ENCODE data around the gene RUFY3.
"Not testable (repeated sequence)": the region's sequence is repeated elsewhere in the genome, so short reads cannot be mapped to it uniquely, and the experiment has no call there.

The RUFY3 gene

DNA sequence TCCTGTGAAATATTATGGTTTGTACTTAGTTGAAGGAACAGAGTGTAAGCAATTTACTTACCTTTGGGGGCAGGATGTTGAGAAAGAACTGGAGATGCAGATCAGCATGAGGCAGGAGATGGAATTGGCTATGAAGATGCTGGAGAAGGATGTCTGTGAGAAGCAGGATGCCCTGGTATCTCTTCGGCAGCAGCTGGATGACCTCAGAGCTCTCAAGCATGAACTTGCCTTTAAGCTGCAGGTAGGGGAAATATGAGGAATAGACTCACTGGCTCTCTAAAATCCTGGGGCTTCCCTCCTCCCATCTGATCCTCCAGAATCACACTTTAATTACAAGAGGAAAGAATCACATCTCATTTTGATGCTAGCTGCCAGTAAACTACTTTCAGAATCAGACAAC is 67.0 kb downstream of the RUFY3 start:
- no peak for DNase-seq

DNA sequence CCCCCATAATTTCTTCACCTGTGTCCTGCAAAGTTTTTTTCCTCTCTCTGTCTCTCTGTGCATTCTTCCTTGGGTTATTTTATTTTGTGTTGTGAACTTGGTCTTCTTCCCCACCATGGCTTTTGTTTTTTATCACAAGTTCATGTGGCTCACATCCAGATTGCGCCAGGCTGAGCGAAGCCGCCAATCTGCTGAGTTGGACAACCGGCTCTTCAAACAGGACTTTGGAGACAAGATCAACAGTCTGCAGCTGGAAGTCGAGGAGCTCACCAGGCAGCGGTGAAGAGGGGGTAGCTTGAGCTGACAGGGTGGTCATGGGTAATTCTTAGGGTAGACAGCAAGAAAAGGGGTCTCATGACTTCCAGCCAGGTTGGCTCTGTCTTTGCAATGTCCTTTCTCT is 71.9 kb downstream of the RUFY3 start:
- no peak for DNase-seq

DNA sequence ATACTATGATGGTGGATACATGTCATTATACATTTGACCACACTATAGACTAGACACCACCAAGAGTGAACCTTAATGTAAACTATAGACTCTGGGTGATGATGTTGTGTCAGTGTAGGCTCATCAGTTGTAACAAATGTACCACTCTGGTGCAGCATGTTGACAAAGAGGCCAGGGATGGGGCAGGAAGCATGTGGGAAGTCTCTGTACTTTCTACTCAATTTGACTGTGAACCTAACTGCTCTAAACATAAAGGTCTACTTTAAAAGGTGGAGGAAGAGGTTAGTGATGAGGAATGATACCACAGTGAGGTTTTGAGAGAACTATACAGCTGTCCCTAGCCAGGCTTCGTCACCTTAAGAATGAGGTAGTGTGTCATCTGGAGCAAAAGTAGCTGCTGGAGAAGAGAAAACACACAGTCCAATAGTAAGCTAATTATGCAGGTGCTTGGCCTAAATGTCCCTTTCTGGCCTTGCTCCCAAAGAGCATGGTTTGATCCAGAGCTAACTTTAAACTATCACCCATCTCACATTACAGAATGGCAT is 79.6 kb downstream of the RUFY3 start:
- DNase-seq: peak; percentile 3

DNA sequence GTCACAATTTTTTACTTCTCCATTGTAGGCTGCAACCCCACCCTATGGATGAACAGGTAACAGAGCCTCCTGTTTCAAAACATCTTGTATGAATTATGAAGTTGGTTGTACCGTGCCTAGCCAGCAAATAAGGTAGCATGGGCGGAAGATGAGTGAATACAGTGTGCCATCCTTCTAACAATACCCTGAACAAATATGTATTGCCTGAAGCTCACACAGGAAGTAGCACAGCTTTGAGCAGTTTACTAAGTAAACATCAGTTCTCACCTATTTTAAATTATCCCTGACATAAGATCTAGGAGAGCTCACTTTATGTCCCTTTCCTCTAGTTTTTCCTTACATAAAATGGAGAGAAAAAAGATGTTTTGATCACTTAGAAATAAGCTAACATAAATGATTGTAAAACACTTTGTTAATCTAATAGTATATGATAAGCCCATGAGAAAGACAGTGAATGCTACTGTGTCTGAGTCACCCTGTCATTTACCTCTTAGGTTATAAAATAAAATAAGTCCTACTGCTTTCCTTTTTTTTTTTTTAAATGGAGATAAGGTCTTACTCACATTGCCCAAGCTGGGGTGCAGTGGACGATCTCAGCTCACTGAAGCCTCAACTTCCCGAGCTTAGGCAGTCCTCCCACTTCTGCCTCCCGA is 81.3 kb downstream of the RUFY3 start:
- no peak for DNase-seq

DNA sequence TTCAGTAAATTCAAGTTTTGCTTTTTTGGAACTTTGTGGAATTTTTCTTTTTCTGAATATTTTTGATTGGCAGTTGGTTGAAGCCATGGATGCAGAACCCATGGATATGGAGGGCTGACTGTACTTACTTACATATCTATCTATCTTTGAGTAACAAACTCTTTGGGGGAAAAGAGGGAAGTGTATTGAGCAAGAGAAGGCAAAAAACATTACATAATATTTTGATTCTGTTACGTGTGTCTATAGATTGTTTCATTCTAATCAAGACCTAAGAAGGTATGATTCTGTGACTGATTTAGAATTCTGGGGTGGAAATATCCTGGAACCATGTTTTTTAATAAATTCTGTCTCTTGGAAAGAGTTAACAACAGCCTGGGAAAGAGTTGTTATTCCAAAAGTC is 86.4 kb downstream of the RUFY3 start:
- no peak for DNase-seq

DNA sequence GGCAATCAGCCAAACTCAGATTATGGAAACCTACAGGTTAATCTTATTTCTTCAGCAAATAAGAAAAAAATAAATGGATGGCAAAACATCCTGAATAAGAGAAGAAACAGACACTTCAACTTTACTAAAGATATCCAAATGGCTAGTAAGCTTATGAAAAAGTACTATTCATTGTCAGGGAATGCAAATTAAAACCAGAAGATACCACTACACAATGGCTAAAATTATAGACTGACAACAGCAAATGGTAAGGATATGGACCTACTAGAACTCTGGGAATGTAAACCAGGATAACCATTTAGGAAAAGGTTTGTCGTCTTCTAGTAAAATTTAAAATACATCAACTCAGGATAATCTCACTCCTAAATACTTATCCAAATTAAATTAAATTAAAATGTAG is 93.6 kb downstream of the RUFY3 start:
- no peak for DNase-seq

DNA sequence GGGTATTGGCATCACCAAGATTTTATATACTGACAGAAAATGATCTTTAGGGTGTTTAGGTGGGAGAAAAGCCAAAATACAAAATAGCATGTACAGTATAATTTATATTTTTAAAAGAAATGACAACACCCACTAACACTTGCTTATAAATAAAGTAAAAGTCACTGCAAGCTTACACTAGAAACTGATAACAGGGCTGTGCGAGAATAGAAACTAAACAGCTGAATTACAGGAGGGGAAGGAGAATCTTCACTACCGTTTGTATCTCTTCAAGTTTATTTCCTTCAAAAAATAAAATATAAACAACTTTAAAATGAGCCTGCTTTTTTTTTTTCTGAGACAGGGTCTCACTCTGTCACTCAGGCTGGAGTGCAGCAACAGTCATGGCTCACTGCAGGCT is 95.1 kb downstream of the RUFY3 start:
- no peak for DNase-seq

DNA sequence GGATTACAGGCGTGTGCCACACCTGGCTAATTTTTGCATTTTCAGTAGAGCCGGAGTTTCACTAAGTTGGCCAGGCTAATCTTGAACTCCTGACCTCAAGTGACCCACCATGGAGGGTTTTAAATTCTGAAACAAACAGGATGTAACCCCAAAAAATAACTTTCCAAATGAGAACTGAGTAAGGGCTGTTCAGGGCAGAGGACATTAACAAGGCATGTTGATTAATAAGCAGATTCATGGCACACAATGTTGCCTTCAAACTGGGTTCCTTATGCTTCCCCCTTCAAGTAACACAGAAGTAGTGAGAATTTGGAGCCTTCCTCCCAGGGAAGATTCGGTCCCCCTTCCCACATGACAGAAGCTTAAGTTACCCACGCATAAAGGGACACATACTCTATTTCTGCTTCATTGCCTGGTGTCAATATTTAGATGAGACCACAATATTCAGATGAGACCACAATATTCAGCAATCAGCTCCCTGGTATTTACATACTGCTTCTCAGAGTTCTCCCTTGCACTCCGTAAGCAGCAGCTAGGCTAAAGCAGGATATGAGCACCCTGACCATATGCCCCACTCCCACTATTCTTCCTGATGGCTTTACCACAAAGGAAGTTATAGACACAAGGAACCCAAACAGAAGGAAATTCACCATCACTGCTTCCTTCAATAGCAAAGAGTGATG is 96.5 kb downstream of the RUFY3 start:
- no peak for DNase-seq

DNA sequence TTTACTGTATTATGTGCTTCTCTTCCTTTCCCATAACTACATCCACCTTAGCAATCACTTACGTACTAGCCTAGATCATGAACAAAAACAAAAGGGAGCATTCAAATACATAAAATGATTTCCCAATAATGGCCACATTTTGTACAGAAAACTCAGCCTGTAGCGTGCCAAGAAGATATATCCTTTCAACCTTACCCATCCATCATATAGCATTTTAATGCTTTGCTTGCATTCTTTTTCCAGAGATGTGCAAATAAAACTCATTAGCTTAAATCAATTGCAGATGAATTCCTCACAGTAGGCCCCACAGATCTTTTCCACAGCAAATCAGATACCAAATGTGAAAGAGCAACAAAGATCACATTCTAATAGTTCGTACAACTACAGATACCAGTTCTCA is 97.2 kb downstream of the RUFY3 start:
- DNase-seq: no peak

DNA sequence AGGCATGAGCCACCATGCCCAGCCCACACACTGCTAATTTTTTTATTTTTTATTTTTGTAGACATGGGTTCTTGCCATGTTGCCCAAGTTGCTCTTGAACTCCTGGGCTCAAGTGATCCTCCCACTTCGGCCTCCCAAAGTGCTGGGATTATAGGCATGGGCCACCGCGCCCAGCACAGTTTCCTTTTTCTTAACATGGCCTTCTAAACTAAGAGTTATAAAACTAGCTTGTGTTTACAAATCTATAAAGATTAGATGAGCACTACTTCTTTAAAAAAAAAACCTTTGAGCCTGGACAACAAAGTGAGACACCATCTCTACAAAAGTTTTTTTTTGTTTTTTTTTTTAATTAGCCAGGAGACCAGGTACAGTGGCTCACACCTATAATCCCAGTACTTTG is 107.3 kb downstream of the RUFY3 start:
- DNase-seq: no peak

DNA sequence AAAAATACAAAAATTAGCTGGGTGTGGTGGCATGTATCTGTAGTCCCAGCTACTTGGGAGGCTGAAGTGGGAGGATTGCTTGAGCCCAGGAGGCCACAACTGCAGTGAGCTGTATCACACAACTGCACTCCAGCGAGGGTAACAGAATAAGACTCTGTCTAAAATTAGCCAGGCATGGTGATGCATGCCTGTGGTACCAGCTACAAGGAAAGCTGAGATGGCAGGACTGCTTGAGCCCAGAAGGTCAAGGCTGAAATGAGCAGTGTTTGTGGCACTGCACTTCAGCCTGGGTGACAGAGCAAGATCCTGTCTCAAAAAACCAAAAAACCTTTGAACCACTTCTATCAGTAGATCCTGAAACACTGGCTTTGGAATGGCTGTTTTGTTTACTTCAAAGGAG is 107.7 kb downstream of the RUFY3 start:
- DNase-seq: no peak

DNA sequence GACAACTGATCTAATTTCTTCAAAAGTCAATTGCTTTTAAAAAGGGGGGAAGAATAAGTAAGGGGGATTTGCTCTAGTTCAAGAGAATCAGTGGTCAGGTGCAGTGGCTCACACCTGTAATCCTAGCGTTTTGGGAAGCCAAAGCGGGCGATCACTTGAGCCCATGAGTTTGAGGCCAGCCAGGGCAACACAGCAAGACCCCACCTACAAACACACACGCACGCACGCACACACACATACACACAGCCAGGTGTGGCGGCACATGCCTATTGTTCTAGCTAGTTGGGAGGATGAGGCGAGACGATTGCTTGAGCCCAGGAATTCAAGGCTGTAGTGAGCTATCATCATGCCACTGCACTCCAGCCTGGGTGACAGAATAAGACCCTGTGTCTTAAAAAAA is 108.3 kb downstream of the RUFY3 start:
- DNase-seq: no peak

DNA sequence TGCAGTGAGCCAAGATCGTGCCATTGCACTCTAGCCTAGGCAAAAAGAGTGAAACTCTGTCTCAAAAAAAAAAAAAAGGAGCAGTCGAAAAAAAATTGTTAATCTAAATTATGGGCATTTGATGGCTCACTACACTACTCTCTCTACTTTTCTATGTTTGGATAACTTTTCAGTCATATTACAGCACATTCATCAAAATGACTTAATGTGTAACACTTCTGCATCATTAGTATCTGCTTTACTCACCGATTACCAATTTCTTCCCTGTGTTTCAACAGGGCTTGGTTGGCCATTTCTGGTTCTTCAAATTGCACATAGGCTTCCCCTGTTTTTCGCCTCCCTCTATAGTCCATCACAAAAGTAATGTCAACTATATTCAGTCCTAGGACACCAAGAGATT is 109.5 kb downstream of the RUFY3 start:
- DNase-seq: no peak

DNA sequence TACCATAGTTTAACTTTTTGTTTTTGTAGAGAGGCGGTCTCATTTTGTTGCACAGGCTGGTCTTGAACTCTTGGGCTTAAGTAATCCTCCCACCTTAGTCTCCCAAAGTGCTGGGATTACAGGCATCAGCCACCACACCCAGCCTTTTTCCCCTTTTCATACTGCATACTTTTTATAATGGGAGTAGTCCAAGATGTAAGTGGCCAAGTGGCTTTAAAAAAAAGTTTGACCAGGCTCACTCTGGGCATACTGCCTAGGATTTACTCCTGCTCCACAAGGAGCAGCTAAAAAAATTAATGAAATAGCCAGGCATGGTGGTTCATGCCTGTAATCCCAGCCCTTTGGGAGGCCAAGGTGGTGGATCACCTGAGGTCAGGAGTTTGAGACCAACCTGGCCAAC is 111.9 kb downstream of the RUFY3 start:
- no peak for DNase-seq

DNA sequence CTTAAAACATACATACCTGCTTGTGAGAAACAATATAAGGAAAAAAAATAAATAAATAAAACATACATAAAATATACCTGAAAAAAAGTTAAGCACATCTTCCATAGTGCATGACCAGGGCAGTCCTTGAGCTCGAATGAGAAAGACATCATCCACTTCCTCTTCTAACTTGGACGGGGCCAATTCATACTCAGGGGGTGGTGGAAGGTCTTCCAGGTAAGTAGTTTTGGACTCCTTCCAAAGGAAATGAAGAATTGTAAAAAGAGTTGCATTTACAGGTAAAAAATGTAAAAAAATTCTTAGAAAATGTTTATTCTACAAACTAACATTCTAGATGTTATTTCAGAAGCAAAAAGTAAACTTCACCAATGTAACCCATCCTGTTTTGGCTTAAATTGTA is 114.3 kb downstream of the RUFY3 start:
- DNase-seq: no peak

DNA sequence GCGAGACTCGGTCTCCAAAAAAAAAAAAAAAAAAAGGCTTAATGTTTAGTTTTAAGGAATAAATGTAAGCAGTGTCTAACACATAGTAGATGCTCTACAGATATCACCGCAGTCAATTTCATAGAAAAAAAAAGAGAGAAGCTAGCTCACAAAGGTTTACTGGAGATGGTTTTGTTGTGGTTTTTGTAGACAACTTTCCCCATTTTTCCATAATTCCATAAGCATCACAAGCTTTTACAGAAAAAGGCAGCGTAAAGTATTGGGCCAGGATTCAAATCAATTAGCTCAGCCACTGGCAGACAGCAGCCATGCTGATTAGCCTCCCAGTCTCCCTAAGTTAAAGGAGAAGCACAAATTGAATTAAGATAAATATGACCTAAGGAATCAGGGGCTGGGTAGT is 116.4 kb downstream of the RUFY3 start:
- no peak for DNase-seq

DNA sequence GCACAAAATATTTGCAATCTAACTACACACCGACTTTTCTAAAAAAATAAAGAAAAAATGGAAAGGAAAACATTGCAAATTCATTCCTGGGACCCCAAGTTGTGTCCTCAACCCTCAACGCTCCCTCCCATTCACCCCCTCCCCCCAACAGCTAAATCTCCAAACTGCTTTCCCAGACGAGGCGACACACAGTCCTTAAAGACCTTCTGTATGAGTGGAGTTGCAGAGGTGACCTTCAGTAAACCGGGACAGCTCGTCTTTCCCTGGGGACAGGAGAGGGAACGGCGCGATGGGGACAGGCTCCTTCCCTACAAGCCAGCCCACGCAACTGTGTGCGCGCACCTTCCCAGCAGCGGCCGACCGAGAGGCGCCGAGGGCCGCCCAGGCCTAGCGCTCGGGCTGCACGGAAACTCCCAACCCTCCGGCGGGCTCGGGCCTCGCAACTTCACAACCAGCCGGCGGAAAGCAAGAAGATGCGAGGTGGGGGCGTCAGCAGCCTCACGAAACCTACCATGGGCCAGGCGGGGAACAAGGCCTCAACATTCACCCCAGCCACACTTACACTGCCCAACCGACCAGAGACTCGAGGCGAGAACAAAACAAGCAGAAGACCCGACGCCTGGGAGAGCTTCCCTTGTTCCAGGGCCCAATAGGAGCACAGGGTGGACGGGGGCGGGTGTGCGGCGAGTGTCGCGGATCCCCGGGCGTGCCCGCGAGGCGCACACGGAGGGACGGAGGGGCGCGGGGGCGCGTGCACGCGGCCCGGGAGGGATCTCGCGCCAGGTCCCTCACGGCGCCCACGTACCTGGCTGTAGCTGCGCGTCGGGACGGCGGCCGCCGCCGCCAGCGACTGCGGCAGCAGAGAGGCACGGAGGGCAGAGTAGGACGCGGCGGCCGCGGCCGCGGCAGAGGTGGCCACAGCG is 117.2 kb downstream of the RUFY3 start:
- peak; percentile 68 for DNase-seq

DNA sequence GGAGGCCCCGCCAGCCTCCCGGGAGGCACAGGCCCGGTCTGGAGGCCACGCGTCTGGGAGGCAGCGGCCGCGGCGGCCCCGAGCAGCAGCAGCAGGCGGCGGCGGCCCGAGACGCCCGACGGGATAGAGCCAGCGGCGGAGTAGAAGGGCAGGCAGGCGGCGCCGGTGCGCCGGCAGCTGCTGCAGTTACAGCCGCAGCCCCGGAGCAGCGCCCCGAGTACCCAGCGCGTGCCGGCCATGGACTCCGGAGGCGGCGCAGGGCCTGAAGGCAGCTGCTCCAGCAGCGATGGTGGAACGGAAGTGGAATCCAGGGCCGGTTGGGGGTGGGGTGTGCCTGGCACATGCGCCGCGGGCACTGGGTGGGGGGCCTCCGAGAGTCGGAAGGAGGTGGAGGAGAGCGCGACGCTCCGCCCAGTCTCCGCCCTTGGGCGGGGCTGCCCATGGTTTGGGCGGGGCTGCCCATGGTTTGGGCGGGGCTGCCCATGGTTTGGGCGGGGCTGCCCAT is 117.9 kb downstream of the RUFY3 start, which contains the start of gene GRSF1:
TSS of gene GRSF1 (minus strand) at position 302 of the 505 bp plus-strand sequence. CDS start at position 239, 63 bp downstream.
- DNase-seq: peak; percentile 95

DNA sequence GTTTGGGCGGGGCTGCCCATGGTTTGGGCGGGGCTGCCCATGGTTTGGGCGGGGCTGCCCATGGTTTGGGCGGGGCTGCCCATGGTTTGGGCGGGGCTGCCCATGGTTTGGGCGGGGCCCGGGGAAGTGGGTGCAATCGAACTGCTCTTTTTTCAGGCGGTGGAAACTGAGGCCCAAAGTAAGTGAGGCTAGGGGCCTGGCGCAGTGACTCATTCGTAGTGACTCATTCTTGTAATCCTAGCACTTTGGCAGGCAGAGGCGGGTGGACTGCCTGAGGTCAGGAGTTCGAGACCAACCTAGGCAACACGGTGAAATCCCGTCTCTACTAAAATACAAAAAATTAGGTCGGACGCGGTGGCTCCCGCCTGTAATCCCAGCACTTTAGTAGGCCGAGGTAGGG is 118.4 kb downstream of the RUFY3 start:
- DNase-seq: peak; percentile 69

DNA sequence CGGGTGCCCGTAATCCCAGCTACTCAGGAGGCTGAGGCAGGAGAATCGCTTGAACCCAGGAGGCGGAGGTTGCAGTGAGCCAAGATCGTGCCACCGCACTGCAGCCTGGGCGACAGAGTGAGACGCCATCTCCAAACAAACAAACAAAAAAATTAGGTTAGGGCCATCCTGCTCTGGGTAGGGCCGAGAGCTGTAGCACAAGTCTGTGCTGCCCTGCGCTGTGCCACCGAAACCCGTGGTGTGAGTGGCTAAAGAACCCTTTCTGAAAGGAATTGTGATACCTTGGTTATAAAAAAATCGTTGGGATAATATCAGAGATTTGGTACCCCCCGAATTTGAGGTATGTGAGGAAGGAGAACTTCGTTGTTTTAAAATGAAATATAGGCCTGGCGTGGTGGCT is 118.9 kb downstream of the RUFY3 start:
- not testable (repeated sequence) for DNase-seq

DNA sequence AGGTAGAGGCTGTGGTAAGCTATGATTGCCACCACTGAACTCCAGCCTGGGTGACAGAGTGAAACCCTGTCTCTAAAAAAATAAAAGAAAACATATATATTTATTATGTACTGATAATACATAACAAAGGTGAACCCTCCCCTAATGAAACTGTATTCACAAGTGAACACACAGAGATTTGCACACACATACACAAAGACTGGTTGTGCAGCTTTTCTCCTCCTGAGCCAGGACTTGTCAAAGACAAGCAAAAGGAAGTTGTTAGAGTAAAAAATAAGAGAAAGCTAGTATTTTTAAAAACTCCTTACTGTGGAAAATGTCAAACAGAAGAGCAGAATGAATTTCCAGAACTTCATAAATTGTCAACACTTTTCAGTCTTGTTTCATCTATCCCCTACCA is 119.4 kb downstream of the RUFY3 start:
- DNase-seq: no peak

DNA sequence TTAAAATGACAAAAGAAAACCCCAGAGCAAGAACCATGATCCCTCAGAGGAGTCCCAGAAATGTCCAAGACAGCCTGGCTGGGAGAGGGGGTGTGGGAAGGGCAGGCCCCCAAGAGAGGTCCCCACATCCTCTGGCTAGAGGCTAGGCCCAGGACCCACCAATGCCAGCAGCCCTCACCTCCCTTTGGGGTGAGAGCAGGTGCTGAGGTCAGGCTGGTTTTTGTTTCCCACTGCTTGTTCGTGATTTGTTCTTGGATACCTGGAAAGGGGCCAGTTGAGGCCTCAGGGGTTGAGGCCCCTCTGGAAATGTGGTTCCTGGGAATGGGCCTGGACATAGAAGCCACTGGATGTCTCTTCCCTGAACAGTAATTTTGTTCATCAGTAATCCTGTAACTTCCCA is 120.2 kb downstream of the RUFY3 start:
- no peak for DNase-seq

DNA sequence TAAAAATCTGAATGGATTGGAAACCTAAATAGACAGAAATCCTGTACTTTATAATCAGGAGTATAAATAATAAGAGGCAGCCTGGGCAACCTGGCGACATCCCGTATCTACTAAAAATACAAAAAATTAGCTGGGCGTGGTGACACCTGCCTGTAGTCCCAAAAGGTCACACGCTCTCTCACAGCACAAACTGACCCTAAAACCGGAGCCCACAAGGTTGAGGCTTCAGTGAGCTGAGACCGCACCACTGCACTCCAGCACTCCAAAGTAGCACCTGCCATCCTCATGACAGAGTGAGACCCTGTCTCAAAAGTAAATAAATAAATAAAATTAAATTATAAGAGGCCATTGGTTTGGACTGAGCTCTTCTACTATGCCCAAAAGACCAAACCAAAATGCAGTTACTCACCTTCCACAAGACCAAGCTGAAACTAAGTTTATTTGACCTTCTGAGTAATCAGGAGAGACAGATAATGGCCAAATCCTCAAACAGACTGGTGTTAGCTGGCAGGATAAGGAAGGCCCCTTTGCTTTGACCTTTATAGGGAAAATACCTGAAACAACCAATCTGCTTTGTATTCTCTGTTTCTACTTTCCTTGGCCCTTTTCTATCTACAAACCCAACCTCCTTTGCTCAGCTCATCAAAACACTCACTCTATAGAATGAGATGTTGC is 121.1 kb downstream of the RUFY3 start:
- no peak for DNase-seq

Measured in CD4-positive, alpha-beta T cell treated with Interleukin-17A for 4 hours (primary cell).